ENCODE results near the gene DHX35.

- no peak for TF ChIP-seq FOXM1 (IDR thresholded peaks at IDR 0.05; ENCODE audit: borderline replicate concordance)
- TF ChIP-seq ARNT (IDR thresholded peaks at IDR 0.05): no peak
- no peak for TF ChIP-seq FOXA1 (IDR thresholded peaks at IDR 0.05)
- TF ChIP-seq NFRKB (IDR thresholded peaks at IDR 0.05): no peak
- TF ChIP-seq CTBP1 (IDR thresholded peaks at IDR 0.05; ENCODE audit: borderline replicate concordance): no peak
- no peak for TF ChIP-seq BHLHE40 (IDR thresholded peaks at IDR 0.05; ENCODE audit: borderline replicate concordance)
- no peak for TF ChIP-seq HDGF (IDR thresholded peaks at IDR 0.05; ENCODE audit: borderline replicate concordance)
- no peak for TF ChIP-seq ELF4 (IDR thresholded peaks at IDR 0.05)
- TF ChIP-seq FOXK2 (IDR thresholded peaks at IDR 0.05): no peak
- TF ChIP-seq TARDBP (IDR thresholded peaks at IDR 0.05): no peak
- TF ChIP-seq SUZ12 (IDR thresholded peaks at IDR 0.05): no peak
These were observed 821 bp downstream of the DHX35 start for GRCh38 chr20:38962928-38963401.
